Astrocyte of the cerebellum (primary cell): Measurements from ENCODE around the gene CD226.

Experiments
- DNase-seq: peaks from one replicate; pipeline ENCODE4 v3.0.0-alpha.2; 2011; ENCODE audit warnings: low read depth
- H3K4me3 ChIP-seq: 2 replicates; pipeline ENCODE4 v1.5.1; 2011; ENCODE audit warnings: mild to moderate bottlenecking, low read depth, low read length, moderate library complexity
- in situ Hi-C: cut with HindIII; loops from 2 replicates; pipeline ENCODE4 v1.10.0; 2017; ENCODE audit warnings: low sequenced_read_pairs
- TF ChIP-seq, protein P1 (sequence below): IDR thresholded peaks from 2 replicates; pipeline ENCODE4 v1.5.1; 2012; ENCODE audit warnings: low read length, low read depth, moderate library complexity, mild to moderate bottlenecking; ENCODE audit errors: missing control alignments

CD226 gene

DNA sequence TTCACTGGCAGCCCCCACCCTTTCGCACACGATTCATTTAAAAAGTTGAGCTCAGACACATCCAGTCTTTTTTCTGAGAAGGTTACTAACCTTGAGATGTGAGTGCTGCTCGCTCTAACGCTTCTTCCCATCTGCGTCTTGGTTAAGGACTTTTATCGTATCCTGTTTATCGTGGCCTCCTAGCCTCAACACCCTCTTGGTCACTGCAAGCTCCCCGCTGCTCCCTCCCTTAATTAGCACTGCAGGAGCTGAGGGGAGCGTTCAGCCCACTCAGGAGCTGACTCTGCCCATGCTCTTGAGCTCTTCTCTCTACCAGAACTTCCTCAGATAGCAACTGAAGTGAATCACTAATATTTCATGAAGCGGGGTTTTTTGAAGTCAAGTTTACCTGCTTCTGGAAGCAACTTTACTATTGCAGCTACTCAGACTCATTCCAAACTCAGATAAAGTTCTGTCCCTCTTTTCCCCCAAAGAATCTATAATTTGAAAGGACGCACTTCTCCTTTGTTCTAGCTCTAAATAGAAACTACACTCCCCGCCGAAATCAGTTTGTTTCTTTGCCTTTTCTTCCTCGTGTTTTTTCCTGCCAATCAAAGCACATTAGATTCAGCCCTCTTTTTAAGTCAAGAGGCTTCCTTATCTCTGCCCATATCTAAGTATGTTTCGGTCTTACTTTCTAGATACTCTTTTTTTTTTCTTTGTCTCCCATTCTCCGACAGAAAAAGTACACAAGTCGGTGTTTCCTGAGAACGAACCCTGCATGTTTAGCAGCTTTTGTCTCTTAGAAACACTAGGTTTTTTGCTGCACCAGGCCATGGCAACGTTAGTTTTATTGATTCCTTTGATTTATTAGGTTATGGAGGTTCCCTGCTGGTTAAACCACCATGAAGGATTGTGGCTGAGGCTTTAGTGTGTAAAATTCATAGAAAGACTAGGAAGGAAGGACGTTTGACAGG lies 9.3 kb upstream of the CD226 start:
- DNase-seq = no peak
- in situ Hi-C loops = no loop called here
- TF ChIP-seq, protein P1, sequence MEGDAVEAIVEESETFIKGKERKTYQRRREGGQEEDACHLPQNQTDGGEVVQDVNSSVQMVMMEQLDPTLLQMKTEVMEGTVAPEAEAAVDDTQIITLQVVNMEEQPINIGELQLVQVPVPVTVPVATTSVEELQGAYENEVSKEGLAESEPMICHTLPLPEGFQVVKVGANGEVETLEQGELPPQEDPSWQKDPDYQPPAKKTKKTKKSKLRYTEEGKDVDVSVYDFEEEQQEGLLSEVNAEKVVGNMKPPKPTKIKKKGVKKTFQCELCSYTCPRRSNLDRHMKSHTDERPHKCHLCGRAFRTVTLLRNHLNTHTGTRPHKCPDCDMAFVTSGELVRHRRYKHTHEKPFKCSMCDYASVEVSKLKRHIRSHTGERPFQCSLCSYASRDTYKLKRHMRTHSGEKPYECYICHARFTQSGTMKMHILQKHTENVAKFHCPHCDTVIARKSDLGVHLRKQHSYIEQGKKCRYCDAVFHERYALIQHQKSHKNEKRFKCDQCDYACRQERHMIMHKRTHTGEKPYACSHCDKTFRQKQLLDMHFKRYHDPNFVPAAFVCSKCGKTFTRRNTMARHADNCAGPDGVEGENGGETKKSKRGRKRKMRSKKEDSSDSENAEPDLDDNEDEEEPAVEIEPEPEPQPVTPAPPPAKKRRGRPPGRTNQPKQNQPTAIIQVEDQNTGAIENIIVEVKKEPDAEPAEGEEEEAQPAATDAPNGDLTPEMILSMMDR = no peak
- H3K4me3 ChIP-seq = no peak overlapping the region

DNA sequence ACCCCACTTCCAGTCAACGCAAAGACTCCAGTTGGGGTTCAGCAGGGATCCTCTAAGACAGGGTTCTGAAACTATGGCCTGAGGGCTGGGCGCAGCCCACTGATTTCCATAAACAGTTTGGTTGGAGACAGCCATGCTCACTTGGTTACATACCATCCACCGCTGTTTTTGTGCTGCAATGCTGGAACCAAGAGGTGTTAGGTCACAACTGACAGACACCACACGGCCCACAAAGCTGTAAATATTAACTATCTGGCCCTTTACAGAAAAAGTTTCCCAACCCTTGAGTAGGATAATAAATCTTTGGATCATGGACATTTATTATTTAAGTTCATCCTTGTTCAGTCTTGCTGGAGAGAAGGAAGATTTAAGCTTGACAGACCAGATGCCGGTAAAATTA lies 8.4 kb upstream of the CD226 start:
- no peak for DNase-seq
- TF ChIP-seq, protein P1 = no peak
- in situ Hi-C loops = no loop called here
- no peak overlapping the region for H3K4me3 ChIP-seq

DNA sequence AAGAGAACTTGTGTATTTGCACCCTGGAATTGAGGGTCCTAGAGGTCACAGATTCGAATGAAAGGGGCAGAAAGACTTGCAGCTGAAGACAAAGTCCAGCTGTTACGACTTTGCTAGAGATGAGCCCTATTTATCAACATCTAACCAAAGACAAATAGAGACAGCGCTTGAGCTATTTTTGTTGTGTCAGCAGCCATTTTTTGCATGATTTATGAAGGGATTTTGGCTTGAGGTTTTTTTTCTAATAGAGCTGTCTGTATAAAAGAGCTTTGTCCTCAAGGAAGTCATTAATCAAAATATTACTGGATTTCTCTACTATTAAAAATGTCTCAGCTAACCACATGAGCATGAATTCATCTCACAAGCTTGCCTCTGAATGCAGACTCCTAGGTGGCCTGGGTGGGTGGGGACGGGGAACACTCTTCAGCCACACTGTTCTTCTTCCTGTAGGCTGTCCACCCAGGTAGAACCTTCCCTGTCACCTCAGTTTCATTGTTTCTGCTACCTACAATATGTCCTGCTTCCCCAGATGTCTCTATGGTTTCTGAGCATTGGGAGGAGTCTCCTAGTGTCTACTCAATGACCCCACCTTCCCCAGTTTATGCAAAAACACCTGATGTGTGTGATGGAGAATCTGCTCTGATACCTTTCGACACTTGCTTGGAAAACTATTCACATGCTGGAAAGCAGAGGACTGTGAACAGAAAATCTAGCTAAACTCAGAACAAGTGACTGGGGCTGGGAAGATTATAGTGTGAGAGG lies 7.2 kb upstream of the CD226 start:
- TF ChIP-seq, protein P1 = no peak
- DNase-seq = no peak
- H3K4me3 ChIP-seq = no peak overlapping the region
- in situ Hi-C loops = no loop called here

DNA sequence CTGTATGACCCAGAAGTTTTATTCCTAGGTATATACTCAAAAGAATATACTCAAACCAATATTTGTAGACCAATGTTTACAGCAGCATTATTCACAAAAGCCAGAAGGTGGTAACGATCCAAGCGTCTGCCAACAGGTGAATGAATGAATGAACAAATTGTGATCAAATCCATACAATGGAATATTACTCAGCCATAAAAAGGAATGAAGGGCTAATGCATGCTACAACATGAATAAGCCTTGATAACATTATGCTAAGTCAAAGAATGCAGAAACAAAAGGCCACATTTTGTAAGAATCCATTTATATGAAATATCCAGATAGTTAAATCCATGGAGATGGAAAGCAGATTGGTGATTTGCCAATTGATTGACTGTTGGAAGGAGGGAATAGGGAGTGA lies 5.5 kb upstream of the CD226 start:
- H3K4me3 ChIP-seq = no peak overlapping the region
- TF ChIP-seq, protein P1 = no peak
- in situ Hi-C loops = no loop called here
- no peak for DNase-seq

DNA sequence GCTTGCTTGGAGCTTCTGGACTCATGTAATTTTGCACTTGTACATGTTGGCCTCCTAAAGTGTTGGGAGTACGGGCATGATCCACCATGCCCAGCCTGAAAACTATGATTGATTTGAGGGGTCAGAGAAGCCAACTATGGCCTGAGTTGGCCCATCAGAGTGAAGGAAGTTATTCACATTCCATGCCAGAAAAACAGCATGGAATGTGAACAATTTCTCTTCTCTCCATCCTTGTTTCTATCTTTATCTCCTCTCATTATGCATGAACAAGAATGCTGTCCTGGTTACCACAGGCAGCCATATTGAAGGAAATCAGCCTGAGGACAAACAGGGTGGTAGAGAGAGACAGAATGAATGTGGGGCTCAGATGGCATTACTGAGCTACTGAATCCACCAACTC lies 3.5 kb upstream of the CD226 start:
- H3K4me3 ChIP-seq = no peak overlapping the region
- TF ChIP-seq, protein P1 = no peak
- in situ Hi-C loops = no loop called here
- DNase-seq = peak; percentile 43

DNA sequence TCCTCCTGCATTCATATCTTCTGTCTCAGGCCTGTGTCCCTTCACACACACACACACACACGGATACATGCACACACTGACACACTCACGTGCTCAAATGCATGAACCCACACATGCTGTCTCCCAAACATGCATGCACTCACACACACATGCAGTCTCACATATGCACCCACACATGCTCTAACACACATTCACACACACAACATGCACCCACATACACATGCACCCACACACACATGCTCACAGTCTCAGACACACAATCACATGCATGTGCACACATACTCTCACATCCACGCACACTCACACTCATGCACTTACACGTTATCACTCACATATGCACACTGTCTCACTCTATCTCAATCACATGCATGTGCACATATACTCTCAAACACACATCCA lies 1.9 kb upstream of the CD226 start:
- TF ChIP-seq, protein P1 = no peak
- in situ Hi-C loops = no loop called here
- no peak overlapping the region for H3K4me3 ChIP-seq
- DNase-seq = no peak
